Adrenal gland (tissue), 5 donors: ENCODE data around the gene PDXDC1.
"Not testable (repeated sequence)": the region's sequence is repeated elsewhere in the genome, so short reads cannot be mapped to it uniquely, and the experiment has no call there.

Experiments
- POLR2A ChIP-seq, 2 donors: fragments of 450-650 bp; IDR thresholded peaks; one replicate each; pipeline ENCODE4 v1.6.1; 2017; ENCODE audit warnings: antibody characterized with exemption in 2 of 2, mild to moderate bottlenecking in 2 of 2, moderate library complexity in 1 of 2
- TF ChIP-seq, protein P1 (sequence below), 6 experiments: fragments of 450-650 bp in 4 of 6; fragments of 200-600 bp in 2 of 6; sonication (generic) in 1 of 6; IDR thresholded peaks; 1 replicate in 5 of 6; 2 replicates in 1 of 6; pipeline versions ENCODE4 v1.5.1 to v1.8.0; 2016 to 2021; ENCODE audit warnings: antibody characterized with exemption in 6 of 6, mild to moderate bottlenecking in 2 of 6, moderate library complexity in 1 of 6
- donor health status: DM: no; HTN: no; CAD: no.

DNA sequence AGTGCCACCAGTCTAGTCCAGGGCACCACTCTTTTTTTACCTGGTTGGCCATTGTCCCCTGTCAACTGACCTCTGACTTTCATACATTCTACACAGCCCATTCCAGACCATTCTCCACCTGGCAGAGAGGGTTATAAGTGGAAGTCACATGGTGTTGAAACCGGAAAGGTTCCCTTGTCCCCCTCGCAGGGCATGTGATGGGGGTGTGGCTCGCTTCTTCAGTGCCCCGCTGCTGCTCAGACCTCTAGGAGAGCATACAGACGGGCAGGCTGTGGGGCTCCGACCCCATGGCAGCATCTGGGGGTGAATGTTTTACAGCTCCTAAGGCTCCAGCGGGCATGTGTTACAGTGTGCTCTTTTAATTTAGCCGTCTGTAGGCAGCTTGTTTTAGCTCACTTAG lies 52.2 kb downstream of the PDXDC1 start:
- TF ChIP-seq, protein P1, sequence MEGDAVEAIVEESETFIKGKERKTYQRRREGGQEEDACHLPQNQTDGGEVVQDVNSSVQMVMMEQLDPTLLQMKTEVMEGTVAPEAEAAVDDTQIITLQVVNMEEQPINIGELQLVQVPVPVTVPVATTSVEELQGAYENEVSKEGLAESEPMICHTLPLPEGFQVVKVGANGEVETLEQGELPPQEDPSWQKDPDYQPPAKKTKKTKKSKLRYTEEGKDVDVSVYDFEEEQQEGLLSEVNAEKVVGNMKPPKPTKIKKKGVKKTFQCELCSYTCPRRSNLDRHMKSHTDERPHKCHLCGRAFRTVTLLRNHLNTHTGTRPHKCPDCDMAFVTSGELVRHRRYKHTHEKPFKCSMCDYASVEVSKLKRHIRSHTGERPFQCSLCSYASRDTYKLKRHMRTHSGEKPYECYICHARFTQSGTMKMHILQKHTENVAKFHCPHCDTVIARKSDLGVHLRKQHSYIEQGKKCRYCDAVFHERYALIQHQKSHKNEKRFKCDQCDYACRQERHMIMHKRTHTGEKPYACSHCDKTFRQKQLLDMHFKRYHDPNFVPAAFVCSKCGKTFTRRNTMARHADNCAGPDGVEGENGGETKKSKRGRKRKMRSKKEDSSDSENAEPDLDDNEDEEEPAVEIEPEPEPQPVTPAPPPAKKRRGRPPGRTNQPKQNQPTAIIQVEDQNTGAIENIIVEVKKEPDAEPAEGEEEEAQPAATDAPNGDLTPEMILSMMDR (IDR thresholded peaks at IDR 0.05) = not testable (repeated sequence)
- TF ChIP-seq POLR2A (IDR thresholded peaks at IDR 0.05) = not testable (repeated sequence)
